HEK293 (cell line): Measurements from ENCODE around the gene PTHLH.

Experiments
- CTCF ChIA-PET: fragments of 350-600 bp; formaldehyde crosslinking; extraction: SDS; loops from one replicate; lab custom pipeline; 2021; ENCODE audit warnings: antibody characterized with exemption; lab: Yijun Ruan, JAX
- POLR2A ChIA-PET: fragments of 300-600 bp; formaldehyde crosslinking; extraction: SDS; loops from one replicate; lab custom pipeline; 2020; ENCODE audit warnings: antibody characterized with exemption, inconsistent platforms; lab: Yijun Ruan, JAX
- H3K27ac ChIP-seq: fragments of 200-500 bp; sonication (Bioruptor generic); 2 replicates; pipeline ENCODE4 v1.5.1; 2014; ENCODE audit warnings: low read depth, low read length, control low read depth, inconsistent platforms; ENCODE audit errors: extremely low read depth
- H3K36me3 ChIP-seq, 2 experiments: fragments of 200-500 bp in 1 of 2; sonication (Bioruptor generic) in 1 of 2; 1 replicate in 1 of 2; 2 replicates in 1 of 2; pipeline ENCODE4 v1.5.1; 2014 to 2017; ENCODE audit warnings: inconsistent platforms in 2 of 2, low read length in 2 of 2; ENCODE audit not compliant: control insufficient read depth in 2 of 2, insufficient read depth in 1 of 2
- H3K4me1 ChIP-seq: fragments of 200-500 bp; sonication (Bioruptor generic); 2 replicates; pipeline ENCODE4 v1.5.1; 2014; ENCODE audit warnings: mild to moderate bottlenecking, low read length, inconsistent platforms; ENCODE audit not compliant: control insufficient read depth, insufficient read depth
- H3K4me3 ChIP-seq: 2 replicates; pipeline ENCODE4 v1.5.1; 2011; ENCODE audit warnings: low read depth, mild to moderate bottlenecking, control low read depth, low read length, moderate library complexity
- H3K9me3 ChIP-seq: fragments of 200-500 bp; sonication (Bioruptor generic); 2 replicates; pipeline ENCODE4 v1.5.1; 2014; ENCODE audit warnings: low read depth, low read length, inconsistent platforms; ENCODE audit not compliant: control insufficient read depth, insufficient read depth
- GLIS1 ChIP-seq: fragments of 450-650 bp; formaldehyde crosslinking; IDR thresholded peaks from 2 replicates; pipeline ENCODE4 v1.5.1; 2016; ENCODE audit warnings: missing biosample characterization, missing genetic modification characterization
- HOXD13 ChIP-seq: sonication (generic); formaldehyde crosslinking; IDR thresholded peaks from 2 replicates; pipeline ENCODE4 v1.8.0; 2022; ENCODE audit warnings: missing genetic modification reagents, borderline replicate concordance
- WT1 ChIP-seq: fragments of 450-650 bp; formaldehyde crosslinking; IDR thresholded peaks from 2 replicates; pipeline ENCODE4 v1.5.1; 2016; ENCODE audit warnings: missing biosample characterization, missing genetic modification characterization
- ZEB2 ChIP-seq: fragments of 450-650 bp; formaldehyde crosslinking; IDR thresholded peaks from 2 replicates; pipeline ENCODE4 v1.5.1; 2016; ENCODE audit warnings: missing biosample characterization, missing genetic modification characterization
- ZIC2 ChIP-seq: fragments of 450-650 bp; formaldehyde crosslinking; IDR thresholded peaks from 2 replicates; pipeline ENCODE4 v1.5.1; 2016; ENCODE audit warnings: missing biosample characterization, missing genetic modification characterization
- ZNF184 ChIP-seq: fragments of 450-650 bp; IDR thresholded peaks from 2 replicates; pipeline ENCODE4 v1.5.1; 2018; ENCODE audit warnings: missing biosample characterization, mild to moderate bottlenecking, missing genetic modification characterization
- ZNF248 ChIP-seq: fragments of 450-650 bp; formaldehyde crosslinking; IDR thresholded peaks from 2 replicates; pipeline ENCODE4 v1.5.1; 2017; ENCODE audit warnings: missing biosample characterization, missing genetic modification characterization
- ZNF274 ChIP-seq, 2 experiments: fragments of 200-500 bp in 1 of 2; fragments of 450-650 bp in 1 of 2; sonication (Bioruptor generic) in 1 of 2; formaldehyde crosslinking in 1 of 2; IDR thresholded peaks; 2 replicates each; pipeline versions ENCODE4 v1.5.1 to v1.6.1; 2014 to 2016; ENCODE audit warnings: borderline replicate concordance in 1 of 2, inconsistent platforms in 1 of 2, low read length in 1 of 2, missing biosample characterization in 1 of 2, missing genetic modification characterization in 1 of 2
- ZNF292 ChIP-seq: fragments of 450-650 bp; formaldehyde crosslinking; IDR thresholded peaks from 2 replicates; pipeline ENCODE4 v1.5.1; 2016; ENCODE audit warnings: low read depth, missing biosample characterization, missing genetic modification characterization, borderline replicate concordance
- ZNF341 ChIP-seq: fragments of 450-650 bp; formaldehyde crosslinking; IDR thresholded peaks from 2 replicates; pipeline ENCODE4; 2016; ENCODE audit warnings: low read depth, missing biosample characterization, missing genetic modification characterization
- ZNF521 ChIP-seq: fragments of 450-650 bp; formaldehyde crosslinking; IDR thresholded peaks from 2 replicates; pipeline ENCODE4 v1.5.1; 2017; ENCODE audit warnings: missing biosample characterization, mild to moderate bottlenecking, missing genetic modification characterization
- ZNF549 ChIP-seq: fragments of 450-650 bp; IDR thresholded peaks from 2 replicates; pipeline ENCODE4 v1.5.1; 2018; ENCODE audit warnings: missing biosample characterization, missing genetic modification characterization, mild to moderate bottlenecking, inconsistent platforms, moderate library complexity
- ZNF621 ChIP-seq: fragments of 450-650 bp; formaldehyde crosslinking; IDR thresholded peaks from 2 replicates; pipeline ENCODE4 v1.5.1; 2017; ENCODE audit warnings: missing biosample characterization, missing genetic modification characterization
- ZNF654 ChIP-seq: fragments of 450-650 bp; formaldehyde crosslinking; IDR thresholded peaks from 2 replicates; pipeline ENCODE4 v1.5.1; 2016; ENCODE audit warnings: low read depth, missing biosample characterization, missing genetic modification characterization
- ZNF660 ChIP-seq: fragments of 450-650 bp; IDR thresholded peaks from 2 replicates; pipeline ENCODE4 v1.5.1; 2018; ENCODE audit warnings: missing biosample characterization, mild to moderate bottlenecking, missing genetic modification characterization
- ZNF701 ChIP-seq: fragments of 450-650 bp; formaldehyde crosslinking; IDR thresholded peaks from 2 replicates; pipeline ENCODE4 v1.5.1; 2016; ENCODE audit warnings: missing biosample characterization, missing genetic modification characterization
- ZNF707 ChIP-seq: fragments of 450-650 bp; formaldehyde crosslinking; IDR thresholded peaks from 2 replicates; pipeline ENCODE4 v1.5.1; 2016; ENCODE audit warnings: missing biosample characterization, missing genetic modification characterization
- TF ChIP-seq, protein P1 (sequence below): fragments of 450-650 bp; formaldehyde crosslinking; IDR thresholded peaks from 2 replicates; pipeline ENCODE4 v1.5.1; 2016; ENCODE audit warnings: missing biosample characterization, missing genetic modification characterization
- TF ChIP-seq, protein P2 (sequence below): fragments of 450-650 bp; formaldehyde crosslinking; IDR thresholded peaks from 2 replicates; pipeline ENCODE4 v1.5.1; 2016; ENCODE audit warnings: missing biosample characterization, missing genetic modification characterization
- TF ChIP-seq, protein P3 (sequence below): fragments of 450-650 bp; formaldehyde crosslinking; IDR thresholded peaks from 2 replicates; pipeline ENCODE4 v1.5.1; 2017; ENCODE audit warnings: missing biosample characterization, missing genetic modification characterization
- TF ChIP-seq, protein P4 (sequence below): fragments of 450-650 bp; formaldehyde crosslinking; IDR thresholded peaks from 2 replicates; pipeline ENCODE4 v1.5.1; 2016; ENCODE audit warnings: missing biosample characterization, missing genetic modification characterization
- TF ChIP-seq, protein P5 (sequence below): fragments of 450-650 bp; formaldehyde crosslinking; IDR thresholded peaks from 2 replicates; pipeline ENCODE4 v1.5.1; 2016; ENCODE audit warnings: missing biosample characterization, missing genetic modification characterization
- TF ChIP-seq, protein P6 (sequence below): fragments of 450-650 bp; formaldehyde crosslinking; IDR thresholded peaks from 2 replicates; pipeline ENCODE4 v1.5.1; 2016; ENCODE audit warnings: missing biosample characterization, missing genetic modification characterization, borderline replicate concordance

The PTHLH gene

DNA sequence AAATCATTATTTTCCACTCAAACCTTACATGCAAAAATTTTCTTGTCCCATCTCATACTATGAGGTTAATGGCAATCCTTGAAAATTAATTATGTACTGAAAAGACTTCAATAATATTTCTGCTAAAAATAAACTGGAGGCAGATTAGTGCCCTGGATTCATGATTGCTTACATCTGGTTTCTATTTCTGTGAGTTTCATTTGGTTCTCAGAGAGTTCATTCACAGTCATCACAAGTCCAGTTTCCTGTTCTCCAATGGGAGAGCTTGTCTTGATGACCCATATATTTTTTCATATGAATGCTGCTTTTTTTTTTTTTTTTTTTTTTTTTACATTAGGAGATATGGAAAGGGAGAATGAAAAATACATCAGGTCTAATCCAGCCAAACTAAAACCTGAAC, 6.6 kb upstream of the PTHLH start (continued):
- TF ChIP-seq, protein P1, sequence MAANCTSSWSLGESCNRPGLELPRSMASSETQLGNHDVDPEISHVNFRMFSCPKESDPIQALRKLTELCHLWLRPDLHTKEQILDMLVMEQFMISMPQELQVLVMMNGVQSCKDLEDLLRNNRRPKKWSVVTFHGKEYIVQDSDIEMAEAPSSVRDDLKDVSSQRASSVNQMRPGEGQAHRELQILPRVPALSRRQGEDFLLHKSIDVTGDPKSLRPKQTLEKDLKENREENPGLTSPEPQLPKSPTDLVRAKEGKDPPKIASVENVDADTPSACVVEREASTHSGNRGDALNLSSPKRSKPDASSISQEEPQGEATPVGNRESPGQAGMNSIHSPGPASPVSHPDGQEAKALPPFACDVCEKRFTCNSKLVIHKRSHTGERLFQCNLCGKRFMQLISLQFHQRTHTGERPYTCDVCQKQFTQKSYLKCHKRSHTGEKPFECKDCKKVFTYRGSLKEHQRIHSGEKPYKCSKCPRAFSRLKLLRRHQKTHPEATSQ, result no peak
- TF ChIP-seq ZNF521 (tag by site-specific recombination) (no peak), HOXD13 (CRISPR knock-in tag) (no peak), ZNF707 (no peak), ZNF549 (no peak), ZNF621 (no peak), ZNF248 (tag by site-specific recombination) (no peak), ZNF292 (no peak), ZNF274 (IDR thresholded peaks at IDR 0.05; ENCODE audit: low read length) (no peak), ZNF274 (tag by site-specific recombination; IDR thresholded peaks at IDR 0.05; ENCODE audit: borderline replicate concordance) (no peak), ZNF654 (tag by site-specific recombination) (no peak)
- TF ChIP-seq, protein P2, sequence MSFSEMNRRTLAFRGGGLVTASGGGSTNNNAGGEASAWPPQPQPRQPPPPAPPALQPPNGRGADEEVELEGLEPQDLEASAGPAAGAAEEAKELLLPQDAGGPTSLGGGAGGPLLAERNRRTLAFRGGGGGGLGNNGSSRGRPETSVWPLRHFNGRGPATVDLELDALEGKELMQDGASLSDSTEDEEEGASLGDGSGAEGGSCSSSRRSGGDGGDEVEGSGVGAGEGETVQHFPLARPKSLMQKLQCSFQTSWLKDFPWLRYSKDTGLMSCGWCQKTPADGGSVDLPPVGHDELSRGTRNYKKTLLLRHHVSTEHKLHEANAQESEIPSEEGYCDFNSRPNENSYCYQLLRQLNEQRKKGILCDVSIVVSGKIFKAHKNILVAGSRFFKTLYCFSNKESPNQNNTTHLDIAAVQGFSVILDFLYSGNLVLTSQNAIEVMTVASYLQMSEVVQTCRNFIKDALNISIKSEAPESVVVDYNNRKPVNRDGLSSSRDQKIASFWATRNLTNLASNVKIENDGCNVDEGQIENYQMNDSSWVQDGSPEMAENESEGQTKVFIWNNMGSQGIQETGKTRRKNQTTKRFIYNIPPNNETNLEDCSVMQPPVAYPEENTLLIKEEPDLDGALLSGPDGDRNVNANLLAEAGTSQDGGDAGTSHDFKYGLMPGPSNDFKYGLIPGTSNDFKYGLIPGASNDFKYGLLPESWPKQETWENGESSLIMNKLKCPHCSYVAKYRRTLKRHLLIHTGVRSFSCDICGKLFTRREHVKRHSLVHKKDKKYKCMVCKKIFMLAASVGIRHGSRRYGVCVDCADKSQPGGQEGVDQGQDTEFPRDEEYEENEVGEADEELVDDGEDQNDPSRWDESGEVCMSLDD (tag by site-specific recombination), result no peak
- TF ChIP-seq, protein P3, sequence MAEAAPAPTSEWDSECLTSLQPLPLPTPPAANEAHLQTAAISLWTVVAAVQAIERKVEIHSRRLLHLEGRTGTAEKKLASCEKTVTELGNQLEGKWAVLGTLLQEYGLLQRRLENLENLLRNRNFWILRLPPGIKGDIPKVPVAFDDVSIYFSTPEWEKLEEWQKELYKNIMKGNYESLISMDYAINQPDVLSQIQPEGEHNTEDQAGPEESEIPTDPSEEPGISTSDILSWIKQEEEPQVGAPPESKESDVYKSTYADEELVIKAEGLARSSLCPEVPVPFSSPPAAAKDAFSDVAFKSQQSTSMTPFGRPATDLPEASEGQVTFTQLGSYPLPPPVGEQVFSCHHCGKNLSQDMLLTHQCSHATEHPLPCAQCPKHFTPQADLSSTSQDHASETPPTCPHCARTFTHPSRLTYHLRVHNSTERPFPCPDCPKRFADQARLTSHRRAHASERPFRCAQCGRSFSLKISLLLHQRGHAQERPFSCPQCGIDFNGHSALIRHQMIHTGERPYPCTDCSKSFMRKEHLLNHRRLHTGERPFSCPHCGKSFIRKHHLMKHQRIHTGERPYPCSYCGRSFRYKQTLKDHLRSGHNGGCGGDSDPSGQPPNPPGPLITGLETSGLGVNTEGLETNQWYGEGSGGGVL (tag by site-specific recombination), result no peak

DNA sequence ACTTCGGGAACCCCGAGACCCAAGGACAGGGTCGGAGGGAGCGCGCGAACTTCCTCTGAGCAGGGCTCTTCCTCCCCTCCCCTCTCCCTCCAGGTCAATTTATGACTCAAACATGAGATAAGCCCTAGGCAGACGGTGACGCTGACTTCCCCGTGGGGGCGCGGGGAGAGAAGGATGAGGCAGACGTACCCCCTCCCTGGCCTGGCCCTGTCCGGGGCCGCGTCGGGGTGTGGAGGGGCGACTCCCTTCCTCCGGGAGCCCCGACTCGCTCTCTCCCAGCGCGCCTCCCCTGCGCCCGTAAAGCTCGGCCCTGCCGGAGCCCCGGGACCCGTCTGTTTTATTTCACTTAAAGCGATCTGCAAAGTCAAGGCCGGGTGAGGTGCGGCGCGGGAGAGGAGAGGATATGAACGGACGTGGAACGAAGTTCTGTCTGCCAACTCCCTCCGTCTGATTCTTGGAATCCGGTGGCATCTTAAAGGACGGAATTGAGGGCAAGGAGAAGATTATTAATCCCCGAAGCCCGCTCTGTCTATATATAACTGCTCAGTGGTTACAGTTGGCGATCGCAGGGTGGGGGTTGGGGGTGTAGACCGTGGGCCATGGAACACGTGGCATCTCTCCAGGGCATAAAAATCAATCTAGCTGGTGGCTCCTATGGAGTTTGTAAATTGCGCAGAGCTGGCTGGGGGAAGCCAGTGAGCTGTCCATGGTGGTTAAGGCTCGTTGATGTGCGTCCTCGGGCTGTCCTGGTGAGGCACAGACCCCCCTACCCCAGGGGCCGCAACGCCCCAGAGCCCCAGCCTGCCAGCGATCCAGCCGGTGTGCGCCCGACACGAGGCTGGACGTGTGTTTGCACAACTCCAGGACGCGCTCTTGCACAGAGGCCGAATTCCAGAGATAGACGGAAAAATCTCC, 2.9 kb upstream of the PTHLH start:
- Histone ChIP-seq H3K4me3 (peak overlapping the region; percentile 20), H3K9me3 (no peaks in the 10 kb centered on the region), H3K27ac (no peak overlapping the region; the same call in 1 of the 2 replicates), H3K4me1 (no peaks in the 10 kb centered on the region), H3K36me3 (no peaks in the 10 kb centered on the region)
- POLR2A ChIA-PET, result interaction anchor here (1.2 kb wide), 1 partner anchor 15 kb away, joined by 3 read pairs; no protein-coding TSS in a partner anchor
- CTCF ChIA-PET, result no interaction called here
- TF ChIP-seq, protein P4, sequence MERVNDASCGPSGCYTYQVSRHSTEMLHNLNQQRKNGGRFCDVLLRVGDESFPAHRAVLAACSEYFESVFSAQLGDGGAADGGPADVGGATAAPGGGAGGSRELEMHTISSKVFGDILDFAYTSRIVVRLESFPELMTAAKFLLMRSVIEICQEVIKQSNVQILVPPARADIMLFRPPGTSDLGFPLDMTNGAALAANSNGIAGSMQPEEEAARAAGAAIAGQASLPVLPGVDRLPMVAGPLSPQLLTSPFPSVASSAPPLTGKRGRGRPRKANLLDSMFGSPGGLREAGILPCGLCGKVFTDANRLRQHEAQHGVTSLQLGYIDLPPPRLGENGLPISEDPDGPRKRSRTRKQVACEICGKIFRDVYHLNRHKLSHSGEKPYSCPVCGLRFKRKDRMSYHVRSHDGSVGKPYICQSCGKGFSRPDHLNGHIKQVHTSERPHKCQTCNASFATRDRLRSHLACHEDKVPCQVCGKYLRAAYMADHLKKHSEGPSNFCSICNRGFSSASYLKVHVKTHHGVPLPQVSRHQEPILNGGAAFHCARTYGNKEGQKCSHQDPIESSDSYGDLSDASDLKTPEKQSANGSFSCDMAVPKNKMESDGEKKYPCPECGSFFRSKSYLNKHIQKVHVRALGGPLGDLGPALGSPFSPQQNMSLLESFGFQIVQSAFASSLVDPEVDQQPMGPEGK (tag by site-specific recombination), result peak; percentile 57
- no peak for TF ChIP-seq ZNF184 (tag by site-specific recombination)
- TF ChIP-seq ZNF621, result no peak
- no peak for TF ChIP-seq ZNF701 (tag by site-specific recombination)
- TF ChIP-seq, protein P5, sequence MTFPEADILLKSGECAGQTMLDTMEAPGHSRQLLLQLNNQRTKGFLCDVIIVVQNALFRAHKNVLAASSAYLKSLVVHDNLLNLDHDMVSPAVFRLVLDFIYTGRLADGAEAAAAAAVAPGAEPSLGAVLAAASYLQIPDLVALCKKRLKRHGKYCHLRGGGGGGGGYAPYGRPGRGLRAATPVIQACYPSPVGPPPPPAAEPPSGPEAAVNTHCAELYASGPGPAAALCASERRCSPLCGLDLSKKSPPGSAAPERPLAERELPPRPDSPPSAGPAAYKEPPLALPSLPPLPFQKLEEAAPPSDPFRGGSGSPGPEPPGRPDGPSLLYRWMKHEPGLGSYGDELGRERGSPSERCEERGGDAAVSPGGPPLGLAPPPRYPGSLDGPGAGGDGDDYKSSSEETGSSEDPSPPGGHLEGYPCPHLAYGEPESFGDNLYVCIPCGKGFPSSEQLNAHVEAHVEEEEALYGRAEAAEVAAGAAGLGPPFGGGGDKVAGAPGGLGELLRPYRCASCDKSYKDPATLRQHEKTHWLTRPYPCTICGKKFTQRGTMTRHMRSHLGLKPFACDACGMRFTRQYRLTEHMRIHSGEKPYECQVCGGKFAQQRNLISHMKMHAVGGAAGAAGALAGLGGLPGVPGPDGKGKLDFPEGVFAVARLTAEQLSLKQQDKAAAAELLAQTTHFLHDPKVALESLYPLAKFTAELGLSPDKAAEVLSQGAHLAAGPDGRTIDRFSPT (tag by site-specific recombination), result no peak
- TF ChIP-seq ZNF341 (tag by site-specific recombination), result peak; percentile 27; the same call in 1 of the 2 replicates
- TF ChIP-seq ZNF660 (tag by site-specific recombination), result 0 out of 2 replicates have a peak, but pooled peaks have one; percentile 48
- TF ChIP-seq WT1 (tag by site-specific recombination), result 0 out of 2 replicates have a peak, but pooled peaks have one; percentile 31
- TF ChIP-seq GLIS1, result peak; percentile 39; the same call in 1 of the 2 replicates
- TF ChIP-seq, protein P6, sequence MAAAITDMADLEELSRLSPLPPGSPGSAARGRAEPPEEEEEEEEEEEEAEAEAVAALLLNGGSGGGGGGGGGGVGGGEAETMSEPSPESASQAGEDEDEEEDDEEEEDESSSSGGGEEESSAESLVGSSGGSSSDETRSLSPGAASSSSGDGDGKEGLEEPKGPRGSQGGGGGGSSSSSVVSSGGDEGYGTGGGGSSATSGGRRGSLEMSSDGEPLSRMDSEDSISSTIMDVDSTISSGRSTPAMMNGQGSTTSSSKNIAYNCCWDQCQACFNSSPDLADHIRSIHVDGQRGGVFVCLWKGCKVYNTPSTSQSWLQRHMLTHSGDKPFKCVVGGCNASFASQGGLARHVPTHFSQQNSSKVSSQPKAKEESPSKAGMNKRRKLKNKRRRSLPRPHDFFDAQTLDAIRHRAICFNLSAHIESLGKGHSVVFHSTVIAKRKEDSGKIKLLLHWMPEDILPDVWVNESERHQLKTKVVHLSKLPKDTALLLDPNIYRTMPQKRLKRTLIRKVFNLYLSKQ, result no peak
- TF ChIP-seq ZEB2, result peak; percentile 59; the same call in 1 of the 2 replicates
- 0 out of 2 replicates have a peak, but pooled peaks have one; percentile 16 for TF ChIP-seq ZIC2 (tag by site-specific recombination)
